PC-9 (cell line): ENCODE results near the gene ARHGEF26. TPM values are rescaled to one million over a fixed set of nuclear protein-coding genes. Genes with fewer than 3 reads are reported as not detected.

ENCODE experiments used
- BruUV-seq: library from RNA; stranded (reverse); fragments of 400-500 nt; replicated peaks from 2 replicates; lab custom pipeline; 2021; lab: Mats Ljungman, UMichigan
- CTCF ChIA-PET: fragments of 300-600 bp; sonication (Branson Sonifier 250); formaldehyde crosslinking; loops from one replicate; lab custom pipeline; 2022; ENCODE audit warnings: antibody characterized with exemption; lab: Charles Lee
- POLR2A ChIA-PET: fragments of 300-600 bp; sonication (Branson Sonifier 250); formaldehyde crosslinking; loops from one replicate; lab custom pipeline; 2022; ENCODE audit warnings: antibody characterized with exemption; ENCODE audit not compliant: unreplicated experiment; lab: Charles Lee
- DNase-seq, 2 experiments: peaks; one replicate each; pipeline versions ENCODE4 v3.0.0 to v3.0.0-alpha.2; 2015 to 2022; ENCODE audit warnings: mixed read lengths in 1 of 2
- H2AFZ ChIP-seq: fragments of 200-600 bp; sonication (generic); 2 replicates; pipeline ENCODE4 v1.8.1; 2017; ENCODE audit warnings: antibody characterized with exemption
- H3F3A ChIP-seq: fragments of 200-600 bp; sonication (generic); 2 replicates; pipeline ENCODE4 v1.8.1; 2017; ENCODE audit warnings: antibody characterized with exemption, mild to moderate bottlenecking, low read depth; ENCODE audit not compliant: insufficient read depth
- H3K27ac ChIP-seq: fragments of 200-600 bp; sonication (generic); 2 replicates; pipeline ENCODE4 v1.6.1; 2016; ENCODE audit warnings: mixed run types
- H3K27me3 ChIP-seq: fragments of 200-600 bp; sonication (generic); 2 replicates; pipeline ENCODE4 v1.6.1; 2016; ENCODE audit warnings: low read depth, mixed run types; ENCODE audit not compliant: insufficient read depth
- H3K36me3 ChIP-seq: fragments of 200-600 bp; sonication (generic); 2 replicates; pipeline ENCODE4 v1.6.1; 2016; ENCODE audit warnings: low read depth, mixed run types
- H3K4me1 ChIP-seq: fragments of 200-600 bp; sonication (generic); replicated peaks from 2 replicates; pipeline ENCODE4 v1.6.1; 2016; ENCODE audit warnings: mixed run types; ENCODE audit not compliant: insufficient read depth
- H3K4me2 ChIP-seq: fragments of 200-600 bp; sonication (generic); 2 replicates; pipeline ENCODE4 v1.6.1; 2017; ENCODE audit warnings: mixed run types
- H3K4me3 ChIP-seq: fragments of 200-600 bp; sonication (generic); 2 replicates; pipeline ENCODE4 v1.6.1; 2016; ENCODE audit warnings: mixed run types
- H3K79me2 ChIP-seq: fragments of 200-600 bp; sonication (generic); 2 replicates; pipeline ENCODE4 v1.6.1; 2017; ENCODE audit warnings: low read depth, mixed run types
- H3K9me2 ChIP-seq: fragments of 200-600 bp; sonication (generic); 2 replicates; pipeline ENCODE4 v1.8.1; 2017; ENCODE audit warnings: mild to moderate bottlenecking; ENCODE audit not compliant: insufficient read depth
- H3K9me3 ChIP-seq: fragments of 200-600 bp; sonication (generic); 2 replicates; pipeline ENCODE4 v1.8.1; 2016; ENCODE audit warnings: low read depth; ENCODE audit not compliant: insufficient read depth
- H4K20me1 ChIP-seq: fragments of 200-600 bp; sonication (generic); 2 replicates; pipeline ENCODE4 v1.8.1; 2017; ENCODE audit not compliant: insufficient read depth
- EZH2 ChIP-seq: fragments of 200-600 bp; sonication (generic); IDR thresholded peaks from 2 replicates; pipeline ENCODE4 v1.8.0; 2017; ENCODE audit warnings: antibody characterized with exemption, low read depth
- intact Hi-C: fragments of 100-400 bp; cut with micrococcal nuclease; formaldehyde crosslinking; loops from one replicate; pipeline ENCODE4 v1.10.0; 2022; ENCODE audit not compliant: unreplicated experiment
- total RNA-seq: library from RNA; stranded (reverse); gene quantifications from 2 replicates; pipeline ENCODE4 v1.2.3, GENCODE V29; 2021
- TF ChIP-seq, protein P1 (sequence below): fragments of 200-600 bp; sonication (generic); conservative IDR thresholded peaks from 2 replicates; pipeline ENCODE4 v1.6.1; 2017; ENCODE audit warnings: mixed run types, antibody characterized with exemption, mild to moderate bottlenecking, moderate library complexity

The ARHGEF26 gene
- total RNA-seq, 1 experiment from 2014 or later = 7.9 TPM

- DNase-seq = no peak
- peaks cover 48% of the 10 kb centered on the region for H3K36me3 ChIP-seq
- POLR2A ChIA-PET = no interaction called here
These were observed 153.2 kb downstream of the ARHGEF26 start for GRCh38 chr3:154274348-154274747.

GRCh38 chr3:154275292-154275691, 154.1 kb downstream of the ARHGEF26 start:
- DNase-seq = no peak
- no peak overlapping the region for H3K4me3 ChIP-seq
- TF ChIP-seq, protein P1, sequence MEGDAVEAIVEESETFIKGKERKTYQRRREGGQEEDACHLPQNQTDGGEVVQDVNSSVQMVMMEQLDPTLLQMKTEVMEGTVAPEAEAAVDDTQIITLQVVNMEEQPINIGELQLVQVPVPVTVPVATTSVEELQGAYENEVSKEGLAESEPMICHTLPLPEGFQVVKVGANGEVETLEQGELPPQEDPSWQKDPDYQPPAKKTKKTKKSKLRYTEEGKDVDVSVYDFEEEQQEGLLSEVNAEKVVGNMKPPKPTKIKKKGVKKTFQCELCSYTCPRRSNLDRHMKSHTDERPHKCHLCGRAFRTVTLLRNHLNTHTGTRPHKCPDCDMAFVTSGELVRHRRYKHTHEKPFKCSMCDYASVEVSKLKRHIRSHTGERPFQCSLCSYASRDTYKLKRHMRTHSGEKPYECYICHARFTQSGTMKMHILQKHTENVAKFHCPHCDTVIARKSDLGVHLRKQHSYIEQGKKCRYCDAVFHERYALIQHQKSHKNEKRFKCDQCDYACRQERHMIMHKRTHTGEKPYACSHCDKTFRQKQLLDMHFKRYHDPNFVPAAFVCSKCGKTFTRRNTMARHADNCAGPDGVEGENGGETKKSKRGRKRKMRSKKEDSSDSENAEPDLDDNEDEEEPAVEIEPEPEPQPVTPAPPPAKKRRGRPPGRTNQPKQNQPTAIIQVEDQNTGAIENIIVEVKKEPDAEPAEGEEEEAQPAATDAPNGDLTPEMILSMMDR = no peak
- TF ChIP-seq EZH2 = no peak
- no peaks in the 10 kb centered on the region for H3K4me1 ChIP-seq
- no peak overlapping the region for H3K27ac ChIP-seq
- no peaks in the 10 kb centered on the region for H3K27me3 ChIP-seq
- H3K9me2 ChIP-seq = no peaks in the 10 kb centered on the region
- ChIA-PET CTCF (no interaction called here), POLR2A (no interaction called here)
- H2AFZ ChIP-seq = no peak overlapping the region
- no peaks in the 10 kb centered on the region for H3K9me3 ChIP-seq
- no peaks in the 10 kb centered on the region for H3F3A ChIP-seq
- H3K36me3 ChIP-seq = peaks cover 52% of the 10 kb centered on the region
- no TSS peak for BruUV-seq
- intact Hi-C loops = no loop called here
- H4K20me1 ChIP-seq = 0 out of 2 replicates have a peak, but pooled peaks cover 4% of the 10 kb centered on the region
- H3K4me2 ChIP-seq = no peak overlapping the region
- no peaks in the 10 kb centered on the region for H3K79me2 ChIP-seq

More at GRCh38 chr3:154274348-154274747, 153.2 kb downstream of the ARHGEF26 start:
- no peaks in the 10 kb centered on the region for H3K9me3 ChIP-seq
- no TSS peak for BruUV-seq
- no peak overlapping the region for H2AFZ ChIP-seq
- intact Hi-C loops = no loop called here
- CTCF ChIA-PET = interaction anchor here (0.5 kb wide), 1 partner anchor 17 kb away, joined by 15 read pairs; no protein-coding TSS in a partner anchor
- H3K4me1 ChIP-seq = no peaks in the 10 kb centered on the region
- no peaks in the 10 kb centered on the region for H3K79me2 ChIP-seq
- 0 out of 2 replicates have a peak, but pooled peaks cover 4% of the 10 kb centered on the region for H4K20me1 ChIP-seq
- H3K4me2 ChIP-seq = no peak overlapping the region
- H3F3A ChIP-seq = no peaks in the 10 kb centered on the region
- H3K9me2 ChIP-seq = no peaks in the 10 kb centered on the region
- H3K27me3 ChIP-seq = no peaks in the 10 kb centered on the region
- no peak for TF ChIP-seq EZH2
- TF ChIP-seq, protein P1 = no peak
- no peak overlapping the region for H3K4me3 ChIP-seq
- no peak overlapping the region for H3K27ac ChIP-seq

DNA sequence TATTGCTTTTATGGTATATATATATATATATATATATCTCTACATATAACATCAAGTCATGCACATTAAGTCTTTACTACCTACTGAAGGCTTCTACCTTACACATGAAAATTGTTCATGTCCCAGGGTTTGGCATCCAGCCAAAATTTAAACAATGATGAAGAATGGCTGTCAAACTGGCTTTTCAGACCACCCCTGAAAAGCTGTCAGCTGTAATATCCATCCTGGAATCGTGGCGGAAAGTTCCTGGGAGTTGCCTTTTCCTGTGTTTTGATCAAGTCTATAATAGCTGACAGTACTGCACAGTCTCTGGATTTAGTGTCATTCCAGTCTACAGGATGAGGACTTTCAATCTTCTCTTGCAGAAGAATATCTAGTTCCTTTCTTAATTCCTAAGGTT, 154.8 kb downstream of the ARHGEF26 start:
- H3K36me3 ChIP-seq = peaks cover 56% of the 10 kb centered on the region
- no peaks in the 10 kb centered on the region for H3K9me2 ChIP-seq
- POLR2A ChIA-PET = interaction anchor here (0.6 kb wide), 1 partner anchor 19 kb away, joined by 6 read pairs; no protein-coding TSS in a partner anchor
- H3K27ac ChIP-seq = no peak overlapping the region
- H2AFZ ChIP-seq = no peak overlapping the region
- BruUV-seq = no TSS peak
- H3K4me3 ChIP-seq = no peak overlapping the region
- no peaks in the 10 kb centered on the region for H4K20me1 ChIP-seq
- H3K4me2 ChIP-seq = no peak overlapping the region
- no peaks in the 10 kb centered on the region for H3K27me3 ChIP-seq
- no peaks in the 10 kb centered on the region for H3F3A ChIP-seq
- no peaks in the 10 kb centered on the region for H3K79me2 ChIP-seq
- intact Hi-C loops = no loop called here
- no peak for TF ChIP-seq EZH2
- TF ChIP-seq, protein P1 = no peak
- DNase-seq = no peak
- H3K4me1 ChIP-seq = no peaks in the 10 kb centered on the region
- H3K9me3 ChIP-seq = no peaks in the 10 kb centered on the region
- CTCF ChIA-PET = no interaction called here
